IPS-18a (cell line): ENCODE measurements around the gene RAB5B.
A peak's percentile ranks its signal among the peaks of the same experiment; 100 is the strongest.

ENCODE experiments used
- H3K27ac ChIP-seq: one replicate; pipeline ENCODE4 v1.5.1; 2013; ENCODE audit warnings: low read length
- H3K27me3 ChIP-seq: one replicate; pipeline ENCODE4 v1.6.1; 2013; ENCODE audit warnings: mild to moderate bottlenecking, low read length; ENCODE audit not compliant: control insufficient read depth, insufficient read depth
- H3K36me3 ChIP-seq: one replicate; pipeline ENCODE4 v1.6.1; 2013; ENCODE audit warnings: low read depth, low read length; ENCODE audit not compliant: control insufficient read depth
- H3K4me1 ChIP-seq: one replicate; pipeline ENCODE4 v1.6.1; 2013; ENCODE audit warnings: low read depth, low read length; ENCODE audit not compliant: control insufficient read depth
- H3K4me3 ChIP-seq: one replicate; pipeline ENCODE4 v1.5.1; 2013; ENCODE audit warnings: low read length
- H3K9ac ChIP-seq: one replicate; pipeline ENCODE4 v1.6.1; 2013; ENCODE audit warnings: mild to moderate bottlenecking, low read length, moderate library complexity
- H3K9me3 ChIP-seq: one replicate; pipeline ENCODE4 v1.6.1; 2013; ENCODE audit warnings: low read depth, low read length; ENCODE audit not compliant: control insufficient read depth

RAB5B gene

DNA sequence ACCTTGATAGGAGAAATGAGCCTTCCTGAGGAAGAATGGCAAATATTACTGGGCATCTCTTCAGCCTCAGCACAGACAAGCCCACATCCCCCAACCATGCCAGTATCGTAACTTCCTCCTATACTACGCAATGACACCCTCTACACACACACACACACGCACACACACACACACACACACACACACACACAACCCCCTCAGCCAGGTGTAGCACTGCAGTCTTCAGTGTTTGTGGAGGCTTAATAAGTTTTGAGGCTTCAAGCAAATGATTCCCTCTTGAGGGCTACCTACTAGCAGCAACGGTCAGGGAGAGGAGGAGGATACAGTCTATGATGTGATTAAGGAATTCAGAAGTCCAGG, 41.3 kb upstream of the RAB5B start:
- Histone ChIP-seq H3K4me3 (peak overlapping the region; percentile 67), H3K9ac (no peak overlapping the region), H3K27ac (no peak overlapping the region), H3K9me3 (no peaks in the 10 kb centered on the region), H3K36me3 (no peaks in the 10 kb centered on the region), H3K27me3 (peaks cover 37% of the 10 kb centered on the region), H3K4me1 (peaks cover 11% of the 10 kb centered on the region)

DNA sequence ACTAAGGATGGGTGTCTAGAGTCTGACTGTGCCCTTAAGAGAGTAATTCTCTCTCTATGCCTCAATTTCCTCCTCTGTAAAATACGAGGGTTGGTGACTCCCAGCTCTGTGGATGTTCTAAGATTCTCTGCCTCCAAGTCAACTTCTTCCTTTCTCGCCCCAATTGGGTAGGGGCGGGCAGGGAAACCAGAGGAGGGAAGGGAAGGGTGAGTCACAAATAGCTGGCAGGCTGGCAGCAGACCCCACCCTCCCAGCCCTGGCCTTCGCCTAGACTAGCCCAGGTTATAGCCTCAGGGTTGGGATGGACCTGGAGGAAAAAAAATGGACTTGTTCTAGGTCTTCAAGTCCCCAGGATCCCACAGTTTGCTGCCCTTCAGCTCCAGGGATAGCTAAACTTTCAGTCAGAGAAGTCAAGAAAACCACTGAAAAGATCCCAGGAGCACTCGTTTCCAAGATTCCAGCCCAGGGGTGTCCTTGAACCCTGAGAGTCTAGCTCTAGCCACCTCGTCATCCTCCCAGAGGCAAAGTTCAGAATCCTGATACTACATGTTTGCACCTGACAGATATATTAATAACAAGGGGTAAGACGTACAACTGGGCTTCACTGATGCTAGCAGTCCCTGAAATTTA, 40.6 kb upstream of the RAB5B start:
- H3K36me3 ChIP-seq: no peaks in the 10 kb centered on the region
- H3K27me3 ChIP-seq: peaks cover 37% of the 10 kb centered on the region
- peaks cover 11% of the 10 kb centered on the region for H3K4me1 ChIP-seq
- H3K27ac ChIP-seq: no peak overlapping the region
- no peak overlapping the region for H3K4me3 ChIP-seq
- no peak overlapping the region for H3K9ac ChIP-seq
- no peaks in the 10 kb centered on the region for H3K9me3 ChIP-seq

- Histone ChIP-seq H3K27me3 (peaks cover 37% of the 10 kb centered on the region), H3K27ac (no peak overlapping the region), H3K36me3 (no peaks in the 10 kb centered on the region), H3K4me1 (peaks cover 11% of the 10 kb centered on the region), H3K9ac (no peak overlapping the region), H3K9me3 (no peaks in the 10 kb centered on the region), H3K4me3 (no peak overlapping the region)
Observed at GRCh38 chr12:55933799-55934742, 39.8 kb upstream of the RAB5B start.

GRCh38 chr12:55934773-55935172, 39.1 kb upstream of the RAB5B start:
- Histone ChIP-seq H3K4me3 (no peak overlapping the region), H3K9ac (no peak overlapping the region), H3K36me3 (no peaks in the 10 kb centered on the region), H3K27ac (no peak overlapping the region), H3K27me3 (peaks cover 37% of the 10 kb centered on the region), H3K4me1 (peaks cover 11% of the 10 kb centered on the region), H3K9me3 (no peaks in the 10 kb centered on the region)

DNA sequence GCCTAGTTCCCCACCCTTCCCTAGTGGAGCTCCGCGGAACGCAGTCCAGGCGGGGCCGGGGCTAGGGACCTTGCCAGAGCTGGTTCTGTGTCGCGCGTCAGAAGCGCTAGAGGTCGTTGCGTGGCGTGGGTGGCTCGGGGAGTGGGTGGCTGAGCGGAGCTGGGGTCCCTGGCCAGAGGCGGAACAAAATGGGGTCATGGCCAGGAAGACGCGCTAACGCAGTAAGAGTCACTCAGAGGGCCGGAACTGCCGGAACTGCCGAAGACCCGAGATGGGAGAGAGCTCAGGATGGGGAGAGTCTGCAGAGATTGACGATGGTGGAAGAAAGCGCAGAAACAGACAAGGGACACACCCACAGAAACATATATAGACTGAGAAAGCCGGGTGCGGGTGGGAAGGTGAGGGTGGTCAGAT, 38.1 kb upstream of the RAB5B start:
- peaks cover 37% of the 10 kb centered on the region for H3K27me3 ChIP-seq
- H3K9me3 ChIP-seq: no peaks in the 10 kb centered on the region
- H3K4me1 ChIP-seq: peaks cover 8% of the 10 kb centered on the region
- H3K36me3 ChIP-seq: no peaks in the 10 kb centered on the region
- H3K4me3 ChIP-seq: no peak overlapping the region
- no peak overlapping the region for H3K9ac ChIP-seq
- no peak overlapping the region for H3K27ac ChIP-seq

GRCh38 chr12:55937981-55938380, 35.9 kb upstream of the RAB5B start:
- Histone ChIP-seq H3K9ac (no peak overlapping the region), H3K4me1 (no peaks in the 10 kb centered on the region)

GRCh38 chr12:55938826-55939501, 34.9 kb upstream of the RAB5B start:
- peaks cover 9% of the 10 kb centered on the region for H3K27me3 ChIP-seq
- no peak overlapping the region for H3K27ac ChIP-seq
- H3K4me3 ChIP-seq: no peak overlapping the region
- no peaks in the 10 kb centered on the region for H3K9me3 ChIP-seq
- no peaks in the 10 kb centered on the region for H3K4me1 ChIP-seq
- no peak overlapping the region for H3K9ac ChIP-seq
- no peaks in the 10 kb centered on the region for H3K36me3 ChIP-seq

More at GRCh38 chr12:55937981-55938380, 35.9 kb upstream of the RAB5B start:
- no peaks in the 10 kb centered on the region for H3K36me3 ChIP-seq
- no peak overlapping the region for H3K4me3 ChIP-seq
- no peaks in the 10 kb centered on the region for H3K9me3 ChIP-seq
- no peak overlapping the region for H3K27ac ChIP-seq
- H3K27me3 ChIP-seq: peaks cover 19% of the 10 kb centered on the region

DNA sequence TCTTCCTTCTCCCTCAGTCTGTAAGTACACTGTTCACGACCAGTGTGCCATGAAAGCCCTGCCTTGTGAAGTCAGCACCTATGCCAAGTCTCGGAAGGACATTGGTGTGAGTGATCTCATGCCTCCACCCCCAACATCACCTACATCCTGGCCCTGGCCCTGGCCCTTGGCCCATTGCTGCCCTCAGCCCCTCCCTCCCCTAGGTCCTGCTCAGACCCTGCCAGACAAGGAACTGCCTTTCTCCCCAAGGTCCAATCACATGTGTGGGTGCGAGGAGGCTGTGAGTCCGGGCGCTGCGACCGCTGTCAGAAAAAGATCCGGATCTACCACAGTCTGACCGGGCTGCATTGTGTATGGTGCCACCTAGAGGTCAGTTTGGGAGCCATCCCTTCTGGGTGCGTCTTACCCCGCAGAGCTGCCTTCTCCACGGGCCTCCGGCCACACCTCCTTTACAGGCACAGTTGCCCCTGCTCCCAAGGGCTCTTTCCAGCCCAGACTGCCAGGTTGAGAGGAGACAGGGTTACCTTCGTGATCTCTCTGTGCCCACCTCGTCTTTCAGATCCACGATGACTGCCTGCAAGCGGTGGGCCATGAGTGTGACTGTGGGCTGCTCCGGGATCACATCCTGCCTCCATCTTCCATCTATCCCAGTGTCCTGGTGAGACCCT, 33.7 kb upstream of the RAB5B start:
- Histone ChIP-seq H3K9me3 (no peaks in the 10 kb centered on the region), H3K4me1 (no peaks in the 10 kb centered on the region), H3K27me3 (no peaks in the 10 kb centered on the region), H3K9ac (no peak overlapping the region), H3K4me3 (no peak overlapping the region), H3K36me3 (no peaks in the 10 kb centered on the region), H3K27ac (no peak overlapping the region)

- no peaks in the 10 kb centered on the region for H3K4me1 ChIP-seq
- H3K27ac ChIP-seq: no peak overlapping the region
- no peak overlapping the region for H3K9ac ChIP-seq
- no peaks in the 10 kb centered on the region for H3K9me3 ChIP-seq
- H3K4me3 ChIP-seq: no peak overlapping the region
- no peaks in the 10 kb centered on the region for H3K27me3 ChIP-seq
- no peaks in the 10 kb centered on the region for H3K36me3 ChIP-seq
Observed at GRCh38 chr12:55942055-55942454, 31.8 kb upstream of the RAB5B start.

GRCh38 chr12:55942577-55943136, 31.2 kb upstream of the RAB5B start:
- Histone ChIP-seq H3K9ac (no peak overlapping the region), H3K9me3 (no peaks in the 10 kb centered on the region), H3K27me3 (no peaks in the 10 kb centered on the region), H3K4me3 (no peak overlapping the region), H3K4me1 (no peaks in the 10 kb centered on the region), H3K27ac (no peak overlapping the region), H3K36me3 (no peaks in the 10 kb centered on the region)

- Histone ChIP-seq H3K36me3 (peaks cover 6% of the 10 kb centered on the region), H3K9ac (no peak overlapping the region), H3K27ac (no peak overlapping the region), H3K4me1 (no peaks in the 10 kb centered on the region), H3K4me3 (no peak overlapping the region), H3K27me3 (no peaks in the 10 kb centered on the region), H3K9me3 (no peaks in the 10 kb centered on the region)
Observed at GRCh38 chr12:55946553-55946952, 27.3 kb upstream of the RAB5B start.
